Activated gamma-delta T cell (primary cell): ENCODE data around the gene RASGRP4.
"Not testable (repeated sequence)": the region's sequence is repeated elsewhere in the genome, so short reads cannot be mapped to it uniquely, and the experiment has no call there.

ENCODE experiments used
- DNase-seq: peaks from one replicate; lab custom pipeline; 2025; lab: John Stamatoyannopoulos, UW

The RASGRP4 gene

DNA sequence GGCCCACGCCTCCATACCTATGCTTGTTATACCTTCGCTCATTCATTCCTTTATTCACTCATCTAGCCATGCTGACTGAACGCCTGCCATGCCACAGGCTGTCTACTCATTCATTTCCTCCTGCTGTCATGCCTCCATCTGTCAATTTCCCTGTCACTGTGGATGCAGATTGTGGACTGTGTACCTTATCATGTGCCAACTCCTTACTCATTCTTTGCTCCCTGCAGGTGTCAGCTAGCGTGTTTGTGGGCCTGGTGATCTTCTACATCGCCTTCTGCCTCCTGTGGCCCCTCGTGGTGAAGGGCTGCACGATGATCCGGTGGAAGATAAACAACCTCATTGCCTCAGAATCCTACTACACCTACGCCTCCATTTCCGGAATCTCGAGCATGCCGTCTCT, 55.7 kb downstream of the RASGRP4 start:
- no peak for DNase-seq

- DNase-seq: no peak
Observed at GRCh38 chr19:38369584-38369983, 56.4 kb downstream of the RASGRP4 start.

- DNase-seq: no peak
Observed at GRCh38 chr19:38367041-38367440, 59.0 kb downstream of the RASGRP4 start.

DNA sequence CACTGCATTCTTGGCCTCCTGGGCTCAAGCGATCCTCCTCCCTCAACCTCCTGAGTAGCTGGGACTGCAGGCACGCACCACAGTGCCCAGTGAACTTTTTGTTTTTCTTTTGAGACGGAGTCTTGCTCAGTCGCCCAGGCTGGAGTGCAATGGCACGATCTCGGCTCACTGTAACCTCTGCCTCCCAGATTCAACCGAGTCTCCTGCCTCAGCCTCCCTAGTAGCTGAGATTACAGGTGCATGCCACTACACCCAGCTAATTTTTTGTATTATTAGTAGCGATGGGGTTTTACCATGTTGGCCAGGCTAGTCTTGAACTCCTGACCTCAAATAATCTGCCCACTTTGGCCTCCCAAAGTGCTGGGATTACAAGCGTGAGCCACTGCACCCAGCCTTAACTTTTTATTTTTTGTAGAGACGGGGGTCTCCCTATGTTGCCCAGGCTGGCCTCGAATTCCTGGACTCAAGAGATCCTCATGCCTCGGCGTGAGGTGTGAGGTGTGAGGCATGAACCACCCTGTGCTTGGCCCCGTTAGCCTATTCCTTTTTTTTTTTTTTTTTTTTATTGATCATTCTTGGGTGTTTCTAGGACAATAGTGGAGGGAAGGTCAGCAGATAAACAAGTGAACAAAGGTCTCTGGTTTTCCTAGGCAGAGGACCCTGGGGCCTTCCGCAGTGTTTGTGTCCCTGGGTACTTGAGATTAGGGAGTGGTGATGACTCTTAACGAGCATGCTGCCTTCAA, 62.9 kb downstream of the RASGRP4 start:
- not testable (repeated sequence) for DNase-seq

DNA sequence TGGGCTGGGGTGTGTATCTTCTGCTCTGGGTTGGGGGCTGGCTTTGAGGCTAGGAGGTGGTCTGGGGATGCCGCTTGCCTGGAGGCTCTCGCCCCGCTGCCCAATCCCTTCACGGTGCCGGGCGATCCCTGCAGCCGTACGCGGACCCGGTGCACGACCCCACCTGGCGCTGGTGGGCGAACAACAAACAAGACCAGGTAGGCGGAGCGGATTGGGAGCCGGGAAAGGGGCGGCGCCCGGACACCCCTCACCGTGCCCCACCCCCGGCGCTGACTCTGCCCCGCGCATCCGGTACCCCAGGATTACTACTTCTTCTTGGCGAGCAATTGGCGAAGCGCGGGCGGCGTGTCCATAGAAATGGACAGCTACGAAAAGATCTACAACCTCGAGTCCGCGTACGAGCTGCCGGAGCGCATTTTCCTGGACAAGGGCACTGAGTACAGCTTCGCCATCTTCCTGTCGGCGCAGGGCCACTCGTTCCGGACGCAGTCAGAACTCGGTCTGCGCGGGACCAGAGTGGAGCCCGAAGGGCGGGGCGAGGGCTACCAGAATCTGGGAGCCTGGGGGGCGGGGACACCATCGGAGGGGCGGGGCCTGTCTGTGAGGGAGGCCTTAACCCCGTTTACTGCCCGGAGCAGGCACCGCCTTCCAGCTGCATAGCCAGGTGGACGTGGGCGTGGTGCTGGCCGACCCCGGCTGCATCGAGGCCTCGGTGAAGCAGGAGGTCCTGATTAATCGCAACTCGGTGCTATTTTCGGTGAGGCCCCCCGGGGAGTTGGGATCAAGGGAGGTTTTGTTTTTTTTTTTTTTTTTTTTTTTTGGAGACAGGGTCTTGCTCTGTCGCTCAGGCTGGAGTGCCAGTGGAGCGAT, 63.7 kb downstream of the RASGRP4 start:
- DNase-seq: peak; percentile 42

- DNase-seq: peak; percentile 46
Observed at GRCh38 chr19:38361633-38362075, 64.4 kb downstream of the RASGRP4 start.

GRCh38 chr19:38360839-38361631, 65.0 kb downstream of the RASGRP4 start:
- DNase-seq: no peak

- DNase-seq: no peak
Observed at GRCh38 chr19:38360351-38360750, 65.7 kb downstream of the RASGRP4 start.

- DNase-seq: no peak
Observed at GRCh38 chr19:38359242-38360021, 66.6 kb downstream of the RASGRP4 start.
